Raji (cell line): ENCODE measurements around the gene MARCHF6.

Experiments used
- POLR2A ChIP-seq: IDR thresholded peaks from 2 replicates; pipeline ENCODE4 v1.6.1; 2011; ENCODE audit warnings: low read depth, low read length, control low read depth; ENCODE audit not compliant: insufficient read depth

The MARCHF6 gene

GRCh38 chr5:10321882-10322281 lies 31.6 kb upstream of the MARCHF6 start:
- TF ChIP-seq POLR2A, result no peak

GRCh38 chr5:10323588-10324488 lies 29.7 kb upstream of the MARCHF6 start:
- no peak for TF ChIP-seq POLR2A

DNA sequence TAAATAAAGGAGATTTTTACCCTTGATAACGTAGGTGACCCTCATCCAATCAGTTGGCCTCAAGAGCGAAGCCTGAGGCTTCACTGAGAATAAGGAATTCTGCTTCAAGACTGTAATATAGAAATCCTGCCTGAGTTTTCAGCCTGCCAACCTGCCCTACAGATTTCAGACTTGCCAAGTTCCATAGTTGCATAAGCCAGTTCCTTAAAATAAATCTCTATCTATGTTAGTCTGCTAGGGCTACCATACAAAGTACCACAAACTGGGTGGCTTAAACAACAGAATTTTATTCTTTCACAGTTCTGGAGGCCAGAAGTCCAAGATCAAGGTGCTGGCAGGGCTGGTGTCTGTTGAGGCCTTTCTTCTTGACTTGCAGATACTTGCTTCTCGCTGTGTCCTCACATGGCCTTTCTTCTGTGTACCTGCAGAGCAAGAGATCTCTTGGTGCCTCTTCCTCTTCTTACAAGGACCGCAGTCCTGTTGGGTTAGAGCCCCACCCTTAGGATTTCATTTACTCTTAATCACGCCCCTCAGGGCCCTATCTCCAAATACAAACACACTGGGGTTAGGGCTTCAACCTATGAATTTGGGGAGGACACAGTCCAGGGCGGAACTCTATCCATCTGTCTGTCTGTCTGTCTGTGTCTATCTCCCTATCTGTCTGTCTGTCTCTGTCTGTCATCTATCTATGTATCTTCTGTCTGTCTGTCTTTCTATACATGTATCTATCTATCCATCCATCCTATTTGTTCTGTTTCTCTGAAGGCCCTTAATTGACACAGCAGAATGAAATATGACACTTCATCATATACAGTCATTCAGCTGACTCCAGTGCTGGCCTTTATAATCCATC lies 28.8 kb upstream of the MARCHF6 start:
- TF ChIP-seq POLR2A, result no peak

DNA sequence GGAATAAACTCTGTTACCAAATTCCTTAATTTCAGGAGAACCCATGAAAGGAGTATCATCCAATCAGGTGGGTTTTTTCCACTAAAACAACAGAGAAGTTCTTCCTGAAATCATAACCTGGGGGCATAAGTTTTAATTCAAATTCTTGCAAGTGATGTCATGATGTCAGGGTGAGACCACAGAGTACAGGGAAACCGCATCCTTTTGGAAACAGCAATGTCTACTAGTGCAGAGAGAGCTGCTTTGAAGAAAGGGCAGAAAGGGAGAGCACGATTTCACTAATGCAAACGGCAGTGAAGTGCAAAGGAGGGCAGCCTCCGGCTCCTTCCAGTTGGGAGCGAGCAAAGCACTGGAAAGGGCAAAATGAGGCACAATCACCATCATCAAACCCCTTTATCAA lies 25.2 kb upstream of the MARCHF6 start:
- no peak for TF ChIP-seq POLR2A

DNA sequence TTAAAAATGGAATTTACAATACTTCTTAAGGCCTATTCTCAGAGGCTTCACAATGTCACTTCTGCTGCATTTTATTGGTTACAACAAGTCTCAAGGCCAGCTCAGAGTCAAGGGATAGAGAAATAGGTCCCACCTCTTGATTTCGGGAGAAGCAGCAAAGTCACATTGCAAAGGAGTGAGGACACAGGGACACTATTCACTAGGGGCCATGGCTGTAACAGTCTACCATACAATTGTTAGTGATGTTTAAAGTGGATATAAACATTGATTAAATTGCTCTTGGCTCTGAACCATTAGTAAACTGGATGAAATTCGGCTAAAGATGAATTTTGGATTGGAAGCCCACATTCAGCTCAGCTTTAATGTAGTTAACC lies 24.1 kb upstream of the MARCHF6 start:
- no peak for TF ChIP-seq POLR2A

GRCh38 chr5:10329820-10330481 lies 23.5 kb upstream of the MARCHF6 start:
- no peak for TF ChIP-seq POLR2A

DNA sequence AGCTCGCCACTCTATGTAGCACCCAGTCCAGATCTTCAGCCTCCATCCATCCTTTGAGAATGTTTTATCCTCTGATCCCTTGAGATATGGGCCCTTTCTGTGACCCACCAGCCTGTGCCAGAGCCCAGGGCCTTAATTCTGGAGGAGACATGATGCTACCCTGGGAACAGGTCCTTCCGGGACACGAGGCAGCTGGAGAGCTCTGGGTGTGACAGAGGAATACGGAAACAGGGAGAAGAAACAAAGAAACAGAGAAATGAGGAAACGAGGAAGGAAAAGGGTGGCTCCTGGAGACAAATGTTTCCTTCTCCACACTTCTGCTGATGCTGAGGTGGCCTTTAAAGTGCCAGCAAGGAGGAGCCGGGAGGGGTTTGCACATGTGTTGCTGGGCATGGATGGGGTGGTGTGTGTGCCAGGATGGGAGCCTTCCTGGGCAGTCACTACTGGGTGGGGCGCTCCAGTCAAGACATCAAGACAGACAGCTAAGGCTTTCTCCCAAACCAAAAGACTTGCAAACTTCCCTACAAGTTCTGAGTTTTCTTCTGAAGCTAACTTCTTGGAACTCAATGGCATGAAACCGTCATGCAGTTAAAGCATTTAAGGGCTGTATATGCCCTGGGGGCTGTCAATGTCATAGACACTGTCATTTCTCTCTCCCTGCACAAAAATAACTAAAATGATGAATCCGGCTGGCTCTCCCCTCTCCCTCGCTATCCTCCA lies 22.8 kb upstream of the MARCHF6 start:
- TF ChIP-seq POLR2A, result no peak

GRCh38 chr5:10331341-10331796 lies 22.1 kb upstream of the MARCHF6 start:
- TF ChIP-seq POLR2A, result no peak

- no peak for TF ChIP-seq POLR2A
These were observed 21.2 kb upstream of the MARCHF6 start for GRCh38 chr5:10332301-10332700.

DNA sequence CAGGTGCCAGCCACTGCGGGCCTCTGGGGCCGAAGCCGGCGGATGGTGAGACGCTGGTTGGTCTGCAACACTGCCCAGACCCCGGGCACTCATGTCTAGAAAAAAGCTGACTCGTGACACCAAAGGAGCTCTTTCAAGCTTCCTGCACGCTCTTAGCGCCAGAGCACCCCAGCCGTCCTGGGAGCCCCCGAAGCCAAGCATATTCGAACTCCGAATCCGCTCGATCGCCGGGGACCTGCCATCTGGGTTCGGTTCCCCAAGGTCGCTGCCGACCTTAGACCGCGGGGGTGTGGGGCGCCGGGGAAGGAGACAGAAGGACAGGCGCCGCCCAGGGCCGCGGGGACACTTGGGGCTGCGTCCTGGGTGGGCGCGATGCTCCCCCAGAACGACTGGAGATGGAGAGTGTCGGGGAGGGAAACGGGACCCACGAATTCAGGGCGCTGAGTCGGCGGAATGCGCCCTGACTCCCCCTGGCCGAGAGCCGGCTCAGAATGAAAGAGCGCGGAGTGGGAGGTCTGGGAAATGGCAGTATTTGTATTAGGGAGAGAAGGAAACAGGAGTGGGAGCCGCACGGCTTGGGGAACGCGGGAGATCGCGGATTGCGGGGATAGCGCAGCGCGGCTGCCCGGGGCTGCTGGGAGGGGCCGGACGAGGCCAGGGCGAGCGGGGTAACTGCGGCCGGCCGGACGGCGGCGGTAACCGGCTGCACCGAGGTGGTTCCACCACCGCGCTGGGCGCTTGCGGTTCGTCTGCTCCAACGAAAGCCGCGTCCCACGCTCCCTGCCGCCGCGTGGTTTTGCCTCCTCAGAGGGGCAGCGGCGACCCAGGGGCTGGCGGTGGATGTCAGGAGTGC lies 20.1 kb upstream of the MARCHF6 start:
- TF ChIP-seq POLR2A, result no peak

- no peak for TF ChIP-seq POLR2A
These were observed 18.7 kb upstream of the MARCHF6 start for GRCh38 chr5:10334831-10335230.

- no peak for TF ChIP-seq POLR2A
These were observed 17.6 kb upstream of the MARCHF6 start for GRCh38 chr5:10335711-10336470.

GRCh38 chr5:10337107-10337506 lies 16.4 kb upstream of the MARCHF6 start:
- no peak for TF ChIP-seq POLR2A

GRCh38 chr5:10337986-10338385 lies 15.5 kb upstream of the MARCHF6 start:
- TF ChIP-seq POLR2A, result no peak

DNA sequence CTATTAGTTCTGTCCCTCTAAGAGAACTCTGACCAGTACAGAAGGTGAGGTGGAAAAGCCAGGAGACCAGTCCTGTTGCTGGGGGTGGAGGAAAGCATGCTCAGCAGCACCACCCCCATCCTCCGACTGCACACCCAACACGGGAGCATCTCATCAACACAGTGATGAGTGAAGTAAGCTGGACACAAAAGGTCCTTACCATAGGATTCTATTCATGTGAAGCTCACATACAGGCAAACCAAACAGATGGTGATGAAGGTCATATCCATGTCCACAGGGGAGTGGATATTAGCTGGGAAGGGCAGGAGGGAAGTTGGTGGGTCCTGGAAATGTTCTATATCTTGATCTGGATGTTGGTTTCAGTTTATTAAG lies 14.8 kb upstream of the MARCHF6 start:
- no peak for TF ChIP-seq POLR2A
